ENCODE results near the gene SNAI3. TPM values are rescaled to one million over a fixed set of nuclear protein-coding genes. Genes with fewer than 3 reads are reported as not detected.

SNAI3 gene
- polyA plus RNA-seq, 3 donors = 0.87 to 1.4 (median 1.2) TPM

- no peak for DNase-seq
Observed at GRCh38 chr16:88691924-88692560, 5.7 kb upstream of the SNAI3 start.

GRCh38 chr16:88691129-88691813 lies 5.0 kb upstream of the SNAI3 start:
- DNase-seq = no peak

GRCh38 chr16:88690341-88691128 lies 4.2 kb upstream of the SNAI3 start:
- no peak for DNase-seq

- DNase-seq = no peak
Observed at GRCh38 chr16:88688013-88688778, 1.9 kb upstream of the SNAI3 start.

- DNase-seq = no peak
Observed at GRCh38 chr16:88687676-88688012, 1.3 kb upstream of the SNAI3 start.

GRCh38 chr16:88687254-88687576 lies 908 bp upstream of the SNAI3 start:
- DNase-seq = no peak

- no peak for DNase-seq
Observed at GRCh38 chr16:88686062-88686438, 257 bp downstream of the SNAI3 start.

GRCh38 chr16:88685156-88686061 lies 898 bp downstream of the SNAI3 start:
- DNase-seq = no peak

GRCh38 chr16:88684569-88685155 lies 1.6 kb downstream of the SNAI3 start:
- DNase-seq = no peak

- no peak for DNase-seq
Observed at GRCh38 chr16:88681709-88682451, 4.4 kb downstream of the SNAI3 start.

GRCh38 chr16:88681084-88681680 lies 5.1 kb downstream of the SNAI3 start:
- no peak for DNase-seq

- no peak for DNase-seq
Observed at GRCh38 chr16:88680554-88681083, 5.7 kb downstream of the SNAI3 start.

GRCh38 chr16:88678224-88678979 lies 7.9 kb downstream of the SNAI3 start:
- no peak for DNase-seq

- DNase-seq = no peak
Observed at GRCh38 chr16:88677721-88678120, 8.6 kb downstream of the SNAI3 start.

GRCh38 chr16:88676502-88677242 lies 9.6 kb downstream of the SNAI3 start:
- no peak for DNase-seq

- DNase-seq = no peak
Observed at GRCh38 chr16:88673716-88674379, 12.5 kb downstream of the SNAI3 start.

- no peak for DNase-seq
Observed at GRCh38 chr16:88672776-88673175, 13.5 kb downstream of the SNAI3 start.

Measured in renal pelvis (tissue), 4 donors.